ENCODE results near the gene EBP.
"Not testable (repeated sequence)": the region's sequence is repeated elsewhere in the genome, so short reads cannot be mapped to it uniquely, and the experiment has no call there.

The EBP gene

DNA sequence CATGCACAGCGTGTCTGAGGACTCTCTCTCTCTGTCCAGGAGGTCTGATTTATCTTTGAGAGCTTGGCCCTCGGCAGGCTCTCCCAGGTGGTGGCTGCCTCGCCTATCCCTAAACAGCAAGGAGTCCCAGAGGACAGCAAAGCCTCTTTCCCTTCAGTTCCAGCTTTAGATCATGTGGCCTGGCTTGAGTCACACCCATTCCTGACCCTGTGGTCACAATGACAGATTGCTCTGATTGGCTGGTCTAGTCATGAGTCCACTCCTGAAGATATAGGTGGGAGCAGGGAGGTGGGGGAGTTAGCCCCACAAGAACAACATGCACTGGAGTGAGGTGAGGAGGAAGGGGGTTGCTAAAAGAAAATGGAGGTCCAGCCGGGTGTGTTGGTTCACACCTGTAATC, 24.9 kb upstream of the EBP start:
- DNase-seq: no peak

DNA sequence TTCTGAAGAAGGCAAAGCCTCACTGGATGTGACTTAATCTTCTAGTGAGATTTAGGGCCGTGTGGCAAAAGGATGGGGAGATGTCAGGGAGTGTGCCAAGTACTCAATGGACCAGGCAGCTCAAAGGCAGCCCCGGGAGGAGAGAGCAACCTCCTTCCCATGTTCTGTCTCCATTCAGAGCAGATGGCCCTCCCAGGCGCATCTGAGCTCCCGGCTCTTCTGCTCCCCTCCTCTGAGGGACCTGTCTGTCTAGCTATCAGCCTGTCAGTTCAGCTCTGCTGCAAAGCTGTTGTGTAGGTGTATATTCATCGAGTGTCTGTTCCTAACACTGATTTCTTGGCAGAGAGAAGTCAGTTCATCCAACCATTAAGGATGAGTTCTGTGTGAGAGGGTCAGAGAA, 23.7 kb upstream of the EBP start:
- no peak for DNase-seq

DNA sequence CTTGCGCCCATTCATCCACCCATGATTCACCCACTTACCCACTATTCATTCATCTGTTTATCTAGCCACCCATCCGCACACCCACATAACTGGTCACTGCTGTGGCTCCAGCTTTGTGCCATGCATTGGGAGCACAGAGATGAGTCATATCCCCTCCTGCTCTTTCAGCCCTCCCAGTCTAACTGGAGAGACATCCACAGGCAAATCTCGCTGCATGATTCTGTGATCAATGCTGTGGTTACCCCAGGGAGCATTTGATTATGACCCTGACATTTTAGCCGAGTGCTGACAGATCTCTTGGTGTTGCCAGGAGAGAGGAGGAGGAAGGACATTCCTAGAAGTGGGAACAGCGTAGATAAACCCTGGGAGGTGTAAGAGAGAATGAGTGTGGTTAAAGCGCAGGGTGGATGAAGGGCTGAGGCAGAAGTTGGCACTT, 23.2 kb upstream of the EBP start:
- DNase-seq: no peak

DNA sequence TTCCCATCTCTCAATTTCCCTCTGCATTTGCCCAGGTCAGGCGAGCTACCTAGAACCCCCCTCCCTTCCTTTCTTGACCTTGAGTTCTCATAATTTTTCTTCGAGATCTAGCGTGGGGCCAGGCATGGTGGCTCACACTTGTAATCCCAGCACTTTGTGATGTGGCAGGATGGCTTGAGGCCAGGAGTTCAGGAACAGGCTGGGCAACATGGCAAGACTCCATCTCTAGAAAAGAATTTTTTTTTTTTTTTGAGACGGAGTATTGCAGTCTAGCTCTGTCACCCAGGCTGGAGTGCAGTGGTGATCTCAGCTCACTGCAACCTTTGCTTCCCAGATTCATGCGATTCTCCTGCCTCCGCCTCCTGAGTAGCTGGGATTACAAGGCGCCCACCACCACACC, 17.3 kb upstream of the EBP start:
- no peak for DNase-seq

DNA sequence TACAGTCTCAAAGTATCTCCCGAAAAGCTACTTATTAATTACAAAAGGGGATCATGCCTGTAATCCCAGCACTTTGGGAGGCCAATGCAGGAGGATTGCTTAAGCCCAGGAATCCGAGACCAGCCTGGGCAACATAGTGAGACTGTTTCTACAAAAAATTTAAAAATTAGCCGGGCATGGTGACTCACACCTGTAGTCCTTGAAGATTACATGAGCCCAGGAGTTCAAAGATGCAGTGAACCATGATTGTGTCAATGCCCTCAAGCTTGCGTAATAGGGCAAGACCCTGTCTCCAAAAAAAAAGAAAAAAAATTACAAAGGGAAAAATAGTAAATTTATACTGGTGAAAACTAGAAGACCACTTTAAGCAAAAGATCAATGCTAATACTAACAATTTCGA, 16.1 kb upstream of the EBP start:
- no peak for DNase-seq

DNA sequence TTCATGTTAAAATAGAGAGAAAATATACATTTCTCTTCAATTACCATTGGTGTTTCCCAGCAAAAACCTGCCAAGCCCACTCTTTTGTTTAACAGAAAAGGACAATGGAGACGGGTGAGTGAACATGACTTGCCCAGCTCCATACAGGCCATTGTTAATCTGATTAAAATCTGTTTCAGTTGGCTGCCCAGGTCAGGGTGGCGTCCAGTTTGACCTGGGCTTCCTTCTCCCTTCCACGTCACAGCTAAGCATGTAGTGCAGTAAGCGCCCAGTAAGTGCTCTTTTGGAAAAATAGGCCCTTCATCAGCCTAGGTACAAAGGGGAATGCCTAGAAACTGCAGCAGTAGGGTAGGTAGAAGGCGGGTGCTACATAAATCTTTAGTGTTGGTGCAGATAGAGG, 14.4 kb upstream of the EBP start:
- DNase-seq: no peak

DNA sequence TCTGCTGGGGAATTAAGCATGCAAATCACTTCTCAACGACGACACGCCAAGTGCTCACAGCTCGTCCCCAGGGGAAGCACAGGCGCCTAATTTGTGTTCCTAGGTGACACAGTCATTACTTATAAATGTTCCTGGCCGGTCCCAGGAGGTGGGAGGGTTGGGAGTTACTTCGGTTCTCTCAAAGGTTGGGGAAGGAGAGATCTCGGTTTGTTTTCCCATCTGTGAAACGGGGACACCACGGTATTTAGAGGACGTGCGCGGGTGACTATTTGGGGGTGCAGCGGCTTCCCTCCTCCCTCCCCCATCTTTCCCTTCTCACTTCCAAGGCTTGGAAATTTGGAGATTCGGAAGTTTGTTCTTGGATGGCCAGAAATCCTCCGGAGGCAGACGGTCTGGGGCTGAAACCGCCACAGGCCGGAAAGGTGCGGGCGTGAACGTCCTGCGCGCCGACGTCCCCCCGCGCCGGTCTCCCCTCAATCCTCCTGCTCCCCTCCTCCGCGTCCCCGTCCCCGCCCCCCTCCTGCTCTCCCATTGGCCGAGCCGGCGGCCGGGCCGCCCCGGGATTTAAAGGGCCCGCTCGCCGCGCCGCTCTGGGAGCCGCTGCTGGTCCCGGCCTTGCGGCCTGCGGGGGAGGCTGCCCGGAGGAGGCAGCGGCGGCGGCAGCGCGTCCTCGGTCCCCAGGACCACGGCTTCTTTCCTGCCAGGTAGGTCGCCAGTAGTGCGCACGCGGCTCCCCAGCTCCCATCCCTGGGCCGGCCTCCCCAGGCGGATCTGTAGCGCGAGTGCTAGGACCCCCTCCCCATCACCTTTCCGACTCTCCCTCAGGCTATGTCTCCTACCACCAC, 13.0 kb upstream of the EBP start, which contains the start of gene PORCN:
PORCN (plus strand) TSS at position 593 of the 845 bp plus-strand sequence. CDS start 829 bp downstream, outside the sequence.
- peak; percentile 53 to 80 (median 65) for DNase-seq

DNA sequence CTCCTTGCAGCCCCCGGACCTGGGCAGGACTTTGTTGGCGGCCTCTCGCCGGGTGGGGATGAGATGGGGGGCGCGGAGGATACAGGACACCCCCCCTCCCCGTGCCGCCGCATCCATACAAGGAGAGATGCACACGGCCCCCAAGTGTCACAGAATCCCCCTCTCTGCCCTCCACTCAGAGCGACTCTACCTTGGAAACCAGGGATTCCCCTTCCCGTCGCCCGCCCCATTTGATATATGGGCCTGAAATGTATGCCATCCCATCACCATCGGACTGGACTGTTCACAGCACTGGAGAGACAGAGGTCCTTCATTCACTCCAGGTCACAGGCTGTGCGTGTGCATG, 12.4 kb upstream of the EBP start:
- no peak for DNase-seq

DNA sequence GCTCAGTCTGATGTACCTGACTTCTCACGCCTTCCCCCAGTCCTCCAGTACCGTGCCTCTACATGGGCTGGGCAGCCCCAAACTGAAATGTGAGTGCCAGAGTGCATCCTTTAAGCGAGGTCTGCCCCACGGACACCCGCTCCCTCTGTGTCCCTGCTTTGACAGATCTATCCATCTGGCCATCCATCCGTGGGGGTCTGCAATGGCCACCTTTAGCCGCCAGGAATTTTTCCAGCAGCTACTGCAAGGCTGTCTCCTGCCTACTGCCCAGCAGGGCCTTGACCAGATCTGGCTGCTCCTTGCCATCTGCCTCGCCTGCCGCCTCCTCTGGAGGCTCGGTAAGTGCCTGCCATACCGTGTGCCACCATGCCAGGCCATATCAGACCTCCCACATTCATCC, 12.0 kb upstream of the EBP start:
- DNase-seq: no peak

DNA sequence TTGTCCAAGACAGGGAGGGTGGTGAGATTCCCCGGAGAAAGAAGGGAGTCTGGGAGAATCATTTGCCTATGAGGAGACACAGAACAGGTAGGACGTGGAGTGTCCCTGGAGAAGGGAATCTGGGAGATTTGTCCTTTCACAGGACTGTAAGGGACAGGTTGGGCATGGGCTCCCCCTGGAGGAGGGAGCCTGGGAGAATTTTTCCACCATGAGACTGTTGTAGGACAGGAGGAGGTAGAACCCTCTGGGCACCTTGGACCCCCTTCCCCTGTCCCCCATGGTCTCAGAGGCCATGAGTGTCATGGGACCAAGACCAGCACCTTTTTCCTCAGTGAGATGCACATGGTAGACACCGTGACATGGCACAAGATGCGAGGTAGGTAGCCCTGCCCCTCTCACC, 10.0 kb upstream of the EBP start:
- DNase-seq: no peak

DNA sequence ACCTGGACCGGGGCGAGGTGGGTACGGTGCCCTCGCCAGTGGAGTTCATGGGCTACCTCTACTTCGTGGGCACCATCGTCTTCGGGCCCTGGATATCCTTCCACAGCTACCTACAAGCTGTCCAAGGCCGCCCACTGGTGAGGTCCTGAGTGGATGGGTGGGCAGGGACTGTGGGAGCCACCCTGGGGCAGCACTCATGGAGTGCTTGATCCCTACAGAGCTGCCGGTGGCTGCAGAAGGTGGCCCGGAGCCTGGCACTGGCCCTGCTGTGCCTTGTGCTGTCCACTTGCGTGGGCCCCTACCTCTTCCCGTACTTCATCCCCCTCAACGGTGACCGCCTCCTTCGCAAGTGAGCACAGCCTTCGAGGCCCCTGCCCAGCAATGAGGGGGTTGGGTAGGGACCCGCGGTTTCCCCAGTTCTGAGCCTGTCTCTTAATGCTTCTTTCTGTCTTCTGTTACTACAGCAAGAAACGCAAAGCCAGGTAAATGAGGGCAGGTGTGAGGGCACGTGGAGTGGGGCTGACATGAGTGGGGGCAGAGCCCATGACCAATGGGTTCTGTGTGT, 9.2 kb upstream of the EBP start:
- no peak for DNase-seq

DNA sequence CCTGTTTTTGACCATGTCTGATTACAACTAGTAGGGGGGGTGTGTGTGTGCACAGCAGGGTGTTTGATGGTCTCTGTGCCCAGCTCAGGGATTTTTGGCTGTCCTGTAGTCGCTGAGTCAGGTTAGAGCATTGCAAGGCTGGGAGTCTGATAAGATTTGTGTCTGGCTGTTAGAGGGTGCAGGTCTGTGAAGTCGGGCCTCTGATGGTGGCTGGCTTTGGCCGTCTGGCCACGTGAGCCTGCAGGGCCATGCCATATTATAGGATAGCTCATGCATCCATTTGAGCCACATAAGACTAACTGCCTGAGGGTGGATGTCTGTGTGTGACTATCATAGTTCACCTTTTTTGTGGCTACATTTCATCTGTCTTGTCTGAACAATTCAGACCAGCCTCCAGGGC, 7.9 kb upstream of the EBP start:
- DNase-seq: no peak

DNA sequence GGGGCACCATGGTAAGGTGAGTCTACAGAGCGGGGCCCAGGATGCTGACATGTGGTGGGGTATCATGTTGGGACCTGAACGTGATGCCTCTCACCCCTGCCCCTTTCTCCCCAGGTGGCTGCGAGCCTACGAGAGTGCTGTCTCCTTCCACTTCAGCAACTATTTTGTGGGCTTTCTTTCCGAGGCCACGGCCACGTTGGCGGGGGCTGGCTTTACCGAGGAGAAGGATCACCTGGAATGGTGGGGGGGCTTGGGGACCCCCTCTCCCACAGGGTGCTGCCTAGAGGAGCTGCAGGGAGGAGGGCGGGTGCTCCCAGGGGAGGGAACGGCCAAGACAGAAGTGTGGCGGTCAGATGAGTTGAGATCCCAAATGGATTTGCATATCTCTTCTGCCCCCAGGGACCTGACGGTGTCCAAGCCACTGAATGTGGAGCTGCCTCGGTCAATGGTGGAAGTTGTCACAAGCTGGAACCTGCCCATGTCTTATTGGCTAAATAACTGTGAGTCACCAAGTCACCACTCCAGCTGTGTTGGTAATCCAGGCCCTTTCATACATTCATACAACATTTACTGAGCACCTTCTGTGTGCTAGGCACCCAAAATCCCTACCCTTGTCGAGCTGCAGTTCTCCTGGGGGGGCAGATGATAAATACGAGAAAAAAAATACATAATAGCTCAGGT, 7.3 kb upstream of the EBP start:
- DNase-seq: no peak

DNA sequence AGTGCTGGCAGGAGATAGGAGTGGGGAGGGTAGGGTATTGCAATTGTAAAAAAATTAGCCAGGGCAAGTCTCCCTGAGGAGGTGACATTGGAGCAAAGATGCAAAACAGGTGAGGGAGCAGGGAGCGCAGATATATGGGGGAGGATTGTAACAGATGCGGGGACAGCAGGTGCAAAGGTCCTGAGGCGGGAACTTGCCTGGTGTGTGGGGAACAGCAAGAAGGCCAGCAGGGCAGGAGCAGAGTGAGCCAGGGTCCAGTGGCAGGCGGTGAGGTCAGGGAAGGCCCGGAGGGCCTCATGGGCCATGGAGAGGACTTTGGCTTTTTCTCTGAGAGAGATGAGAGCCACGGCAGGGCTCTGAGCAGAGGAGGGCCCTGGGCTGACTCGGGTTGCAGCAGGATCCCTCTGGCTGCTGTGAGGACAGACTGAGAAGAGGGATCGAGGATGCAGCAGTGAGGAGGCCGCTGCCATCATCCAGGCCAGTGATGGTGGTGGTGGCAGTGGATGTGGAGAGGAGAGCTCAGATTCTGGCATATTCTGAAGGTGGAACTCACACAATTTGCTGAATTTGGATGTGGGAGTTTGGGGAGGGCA, 6.6 kb upstream of the EBP start:
- DNase-seq: no peak

DNA sequence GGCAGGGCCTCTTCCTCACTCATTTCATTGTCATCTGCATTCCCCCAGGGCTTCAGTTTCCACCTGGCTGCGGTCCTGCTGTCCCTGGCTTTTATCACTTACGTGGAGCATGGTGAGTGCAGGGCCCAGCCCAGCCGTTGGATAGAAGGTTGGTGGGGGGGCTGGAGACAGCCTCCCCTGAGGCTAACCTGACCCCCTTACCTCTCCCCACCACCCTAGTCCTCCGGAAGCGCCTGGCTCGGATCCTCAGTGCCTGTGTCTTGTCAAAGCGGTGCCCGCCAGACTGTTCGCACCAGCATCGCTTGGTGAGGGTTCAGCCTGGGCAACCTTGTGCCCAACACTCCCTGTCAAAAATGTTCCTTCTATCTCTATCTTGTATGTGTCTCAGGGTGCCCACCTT, 5.8 kb upstream of the EBP start:
- DNase-seq: no peak

DNA sequence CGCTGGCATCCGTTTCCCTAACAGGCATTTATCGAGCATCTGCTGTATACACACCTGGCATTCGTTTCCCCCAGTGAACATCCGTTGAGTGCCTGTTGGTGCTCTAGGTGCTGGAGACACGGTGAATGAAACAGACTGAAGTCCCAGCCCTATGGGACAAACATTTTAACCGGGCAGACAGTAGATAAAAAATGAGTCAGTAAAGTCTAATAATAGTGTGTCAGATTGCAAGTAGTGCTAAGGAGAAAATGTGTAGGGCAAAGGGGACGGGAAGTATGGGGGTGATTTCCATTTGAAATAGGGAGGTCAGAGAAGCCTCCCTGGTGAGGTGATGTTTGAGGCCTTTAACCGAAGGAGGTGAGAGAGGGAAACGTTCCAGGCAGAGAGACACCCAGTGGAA, 5.3 kb upstream of the EBP start:
- no peak for DNase-seq

DNA sequence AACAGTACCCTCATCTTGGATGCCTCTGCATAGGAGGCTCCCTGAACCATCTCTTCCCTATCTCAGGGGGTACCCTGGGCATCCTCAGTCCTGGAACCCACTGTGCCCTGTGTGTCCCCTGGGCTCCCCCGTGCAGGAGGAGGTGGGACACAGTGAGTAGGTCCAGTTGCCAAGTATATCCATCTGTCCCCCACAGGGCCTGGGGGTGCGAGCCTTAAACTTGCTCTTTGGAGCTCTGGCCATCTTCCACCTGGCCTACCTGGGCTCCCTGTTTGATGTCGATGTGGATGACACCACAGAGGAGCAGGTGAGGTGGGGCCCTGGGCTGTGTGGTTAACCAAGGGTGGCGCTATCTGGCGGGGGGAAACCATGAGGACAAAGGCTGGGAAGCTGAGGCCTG, 4.6 kb upstream of the EBP start:
- DNase-seq: no peak

DNA sequence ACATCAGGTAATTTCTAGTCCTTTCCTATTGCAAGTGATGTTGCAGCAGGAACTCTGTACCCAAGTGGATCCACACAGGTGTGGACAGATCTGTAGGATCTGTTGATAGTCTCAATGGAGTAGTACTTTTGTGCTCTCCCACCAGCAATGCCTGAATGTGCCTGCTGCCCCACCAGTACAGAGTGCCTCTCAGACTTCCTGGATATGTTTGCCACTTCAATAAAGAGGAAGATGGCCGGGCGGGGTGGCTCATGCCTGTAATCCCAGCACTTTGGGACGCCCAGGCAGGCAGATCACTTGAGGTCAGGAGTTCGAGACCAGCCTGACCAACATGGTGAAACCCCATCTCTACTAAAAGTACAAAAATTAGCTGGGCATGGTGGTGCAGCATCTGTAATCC, 2.1 kb upstream of the EBP start:
- not testable (repeated sequence) for DNase-seq

DNA sequence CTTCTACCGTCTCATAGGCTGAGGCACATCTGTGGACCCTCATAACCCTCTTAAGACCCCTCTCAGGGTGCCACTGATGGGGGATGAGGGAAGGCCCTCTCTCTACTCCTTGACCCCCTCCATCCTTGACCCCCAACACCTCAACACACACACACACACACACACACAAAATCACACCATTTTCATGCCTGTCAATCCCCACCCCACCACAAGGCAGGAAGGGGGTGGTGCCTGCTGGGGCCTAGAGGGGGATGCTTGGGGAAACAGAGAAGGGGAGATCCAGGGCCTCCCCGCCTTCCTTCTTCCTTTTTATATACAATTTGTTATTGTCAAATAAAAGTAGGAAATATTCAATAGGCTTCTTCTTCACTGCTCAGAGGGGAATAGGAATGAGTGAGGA, 1.2 kb upstream of the EBP start:
- DNase-seq: peak in 1 of 5 donors; percentile 55

DNA sequence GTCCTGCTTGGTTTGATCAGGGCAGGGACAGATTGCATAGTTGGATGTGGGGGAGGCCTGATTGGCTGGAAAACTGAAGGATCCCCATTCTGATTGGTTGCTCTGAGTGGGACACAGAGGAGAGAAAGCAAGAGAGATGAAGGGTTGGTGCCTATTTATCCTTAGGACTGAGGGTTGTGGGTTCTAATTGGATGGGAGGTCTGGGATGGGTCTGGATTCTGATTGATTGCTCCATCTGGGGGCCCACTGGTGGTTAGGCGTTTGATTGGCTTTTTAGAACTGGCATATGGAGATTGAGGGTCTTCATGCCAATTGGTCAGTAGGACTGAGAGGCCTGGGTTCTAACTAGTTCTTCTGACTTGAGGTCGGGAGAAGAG, 644 bp upstream of the EBP start:
- peak in 1 of 5 donors; percentile 64 for DNase-seq

DNA sequence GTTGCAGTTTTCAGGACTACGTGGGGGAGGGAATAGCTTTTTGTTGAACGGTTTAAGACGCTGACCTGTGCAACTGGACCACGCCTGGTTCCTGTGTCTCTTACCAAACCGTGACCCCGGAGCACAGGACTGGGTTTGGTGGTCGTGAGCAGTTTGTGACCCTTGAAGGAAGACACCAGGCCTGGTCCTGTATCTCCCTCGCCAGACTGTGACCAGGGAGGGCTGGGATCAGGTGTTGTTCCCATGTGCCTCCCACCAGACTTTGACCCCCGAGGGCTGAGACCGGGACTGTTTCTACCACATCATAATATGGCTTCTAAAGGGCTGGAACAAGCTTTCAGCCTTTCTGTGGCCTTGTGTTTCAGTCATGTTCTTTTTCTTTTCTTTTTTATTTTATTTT, 683 bp downstream of the EBP start:
- DNase-seq: no peak

DNA sequence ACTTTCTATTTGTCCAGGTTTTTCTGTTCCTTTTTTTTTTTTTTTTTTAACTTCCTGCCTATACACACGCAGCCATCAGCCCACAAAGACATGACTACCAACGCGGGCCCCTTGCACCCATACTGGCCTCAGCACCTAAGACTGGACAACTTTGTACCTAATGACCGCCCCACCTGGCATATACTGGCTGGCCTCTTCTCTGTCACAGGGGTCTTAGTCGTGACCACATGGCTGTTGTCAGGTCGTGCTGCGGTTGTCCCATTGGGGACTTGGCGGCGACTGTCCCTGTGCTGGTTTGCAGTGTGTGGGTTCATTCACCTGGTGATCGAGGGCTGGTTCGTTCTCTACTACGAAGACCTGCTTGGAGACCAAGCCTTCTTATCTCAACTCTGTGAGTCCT, 2.1 kb downstream of the EBP start:
- DNase-seq: no peak

DNA sequence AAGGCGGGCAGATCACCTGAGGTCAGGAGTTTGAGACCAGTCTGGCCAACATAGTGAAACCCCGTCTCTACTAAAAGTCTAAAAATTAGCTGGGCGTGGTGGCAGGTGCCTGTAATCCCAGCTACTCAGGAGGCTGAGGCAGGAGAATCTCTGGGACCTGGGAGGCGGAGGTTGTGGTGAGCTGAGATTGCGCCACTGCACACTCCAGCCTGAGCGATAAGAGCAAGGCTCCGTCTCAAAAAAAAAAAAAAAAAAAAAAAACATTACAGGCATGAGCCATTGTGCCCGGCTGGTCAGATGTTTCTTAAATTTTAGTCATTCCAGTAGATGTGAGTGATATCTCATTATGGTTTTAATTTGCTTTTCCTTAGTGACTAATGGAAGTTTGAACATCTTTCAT, 4.2 kb downstream of the EBP start:
- not testable (repeated sequence) for DNase-seq

DNA sequence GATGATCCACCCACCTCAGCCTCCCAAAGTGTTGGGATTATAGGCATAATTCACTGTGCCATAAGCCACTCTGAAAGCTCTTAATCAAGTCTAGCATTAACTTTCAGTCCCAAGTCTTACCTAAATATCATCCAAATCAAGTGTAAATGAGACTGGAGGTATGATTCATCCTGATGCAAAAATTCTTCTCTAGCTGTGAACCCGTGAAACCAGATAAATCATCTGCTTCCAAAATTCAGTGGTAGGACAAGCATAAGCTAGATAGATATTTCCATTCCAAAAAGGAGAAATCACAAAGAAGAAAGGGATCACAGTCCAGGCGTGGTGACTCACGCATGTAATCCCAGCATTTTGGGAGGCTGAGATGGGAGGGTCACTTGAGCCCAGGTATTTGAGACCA, 9.1 kb downstream of the EBP start:
- no peak for DNase-seq
